OCI-LY1 (cell line): ENCODE data around the gene PFN2.

Experiments used
- H2AFZ ChIP-seq: fragments of 200-600 bp; sonication (generic), shearing (Covaris generic); 2 replicates; pipeline ENCODE4 v1.6.0; 2014; ENCODE audit warnings: antibody characterized with exemption, mild to moderate bottlenecking, low read length
- H3F3A ChIP-seq: fragments of 200-600 bp; sonication (generic), shearing (Covaris generic); 2 replicates; pipeline ENCODE4 v1.6.0; 2014; ENCODE audit warnings: mild to moderate bottlenecking, antibody characterized with exemption, low read length, moderate library complexity; ENCODE audit not compliant: insufficient read depth
- H3K27ac ChIP-seq: fragments of 200-600 bp; sonication (generic); 2 replicates; pipeline ENCODE4 v1.5.1; 2014; ENCODE audit warnings: low read length, mixed run types, mild to moderate bottlenecking, low read depth; ENCODE audit not compliant: poor library complexity, severe bottlenecking
- H3K27me3 ChIP-seq: fragments of 200-600 bp; sonication (generic); 2 replicates; pipeline ENCODE4 v1.6.0; 2014; ENCODE audit warnings: antibody characterized with exemption, mild to moderate bottlenecking, low read length, moderate library complexity; ENCODE audit not compliant: insufficient read depth
- H3K36me3 ChIP-seq: fragments of 200-600 bp; sonication (generic); 2 replicates; pipeline ENCODE4 v1.6.1; 2014; ENCODE audit warnings: mild to moderate bottlenecking, antibody characterized with exemption, low read length, moderate library complexity, mixed read lengths; ENCODE audit not compliant: insufficient read depth
- H3K4me1 ChIP-seq: fragments of 200-600 bp; sonication (generic); 2 replicates; pipeline ENCODE4 v1.5.1; 2014; ENCODE audit warnings: mild to moderate bottlenecking, low read length, moderate library complexity; ENCODE audit not compliant: insufficient read depth, severe bottlenecking
- H3K4me2 ChIP-seq: fragments of 200-600 bp; sonication (generic), shearing (Covaris generic); 2 replicates; pipeline ENCODE4 v1.6.1; 2014; ENCODE audit warnings: low read length
- H3K4me3 ChIP-seq: fragments of 200-600 bp; sonication (generic); 2 replicates; pipeline ENCODE4 v1.5.1; 2014; ENCODE audit warnings: low read length, low read depth, mild to moderate bottlenecking, mixed read lengths; ENCODE audit not compliant: poor library complexity, severe bottlenecking
- H3K79me2 ChIP-seq: fragments of 200-600 bp; shearing (Covaris generic); 2 replicates; pipeline ENCODE4 v1.6.1; 2016; ENCODE audit warnings: mixed run types, low read length, mixed read lengths; ENCODE audit not compliant: insufficient read depth
- H3K9ac ChIP-seq: fragments of 200-600 bp; sonication (generic), shearing (Covaris generic); 2 replicates; pipeline ENCODE4 v1.6.1; 2014; ENCODE audit warnings: mild to moderate bottlenecking, low read length, mixed read lengths
- H3K9me2 ChIP-seq: fragments of 200-600 bp; sonication (generic), shearing (Covaris generic); 2 replicates; pipeline ENCODE4 v1.6.1; 2014; ENCODE audit warnings: low read depth, mild to moderate bottlenecking, low read length, mixed read lengths
- H3K9me3 ChIP-seq: fragments of 200-600 bp; shearing (Covaris generic); 2 replicates; pipeline ENCODE4 v1.6.1; 2014; ENCODE audit warnings: low read length, mixed read lengths
- H4K20me1 ChIP-seq: fragments of 200-600 bp; sonication (generic), shearing (Covaris generic); 2 replicates; pipeline ENCODE4 v1.6.0; 2016; ENCODE audit warnings: mild to moderate bottlenecking, low read length; ENCODE audit not compliant: insufficient read depth
- CTCF ChIP-seq: fragments of 200-600 bp; sonication (generic), shearing (Covaris generic); IDR thresholded peaks from 2 replicates; pipeline ENCODE4 v1.5.1; 2017; ENCODE audit warnings: mild to moderate bottlenecking, antibody characterized with exemption, low read length, moderate library complexity, mixed read lengths
- EZH2 ChIP-seq: fragments of 200-600 bp; sonication (generic), shearing (Covaris generic); IDR thresholded peaks from 2 replicates; pipeline ENCODE4 v1.8.0; 2017; ENCODE audit warnings: borderline replicate concordance, mixed run types, mild to moderate bottlenecking, antibody characterized with exemption, low read length, moderate library complexity, mixed read lengths

PFN2 gene

GRCh38 chr3:149992416-149993058 is 21.8 kb upstream of the PFN2 start:
- Histone ChIP-seq H3K4me1 (no peaks in the 10 kb centered on the region), H3K27me3 (no peaks in the 10 kb centered on the region), H3K4me3 (no peak overlapping the region), H3K9ac (no peak overlapping the region), H3K79me2 (no peaks in the 10 kb centered on the region), H2AFZ (no peak overlapping the region), H3K36me3 (no peaks in the 10 kb centered on the region), H3K27ac (no peak overlapping the region), H4K20me1 (no peaks in the 10 kb centered on the region), H3F3A (no peaks in the 10 kb centered on the region), H3K4me2 (no peak overlapping the region), H3K9me2 (no peaks in the 10 kb centered on the region), H3K9me3 (peaks cover 14% of the 10 kb centered on the region)
- no peak for TF ChIP-seq EZH2
- no peak for TF ChIP-seq CTCF

GRCh38 chr3:149990423-149990948 is 19.8 kb upstream of the PFN2 start:
- H3K4me2 ChIP-seq, result no peak overlapping the region
- H2AFZ ChIP-seq, result no peak overlapping the region
- H3K9me3 ChIP-seq, result peaks cover 10% of the 10 kb centered on the region
- no peaks in the 10 kb centered on the region for H3K36me3 ChIP-seq
- H3K9me2 ChIP-seq, result no peaks in the 10 kb centered on the region
- H3K27ac ChIP-seq, result no peak overlapping the region
- no peak overlapping the region for H3K9ac ChIP-seq
- no peaks in the 10 kb centered on the region for H3K4me1 ChIP-seq
- H3K4me3 ChIP-seq, result no peak overlapping the region
- H3K79me2 ChIP-seq, result no peaks in the 10 kb centered on the region
- no peak for TF ChIP-seq EZH2
- no peak for TF ChIP-seq CTCF
- no peaks in the 10 kb centered on the region for H3F3A ChIP-seq
- no peaks in the 10 kb centered on the region for H3K27me3 ChIP-seq
- no peaks in the 10 kb centered on the region for H4K20me1 ChIP-seq

- Histone ChIP-seq H3K36me3 (no peaks in the 10 kb centered on the region), H3K4me2 (no peak overlapping the region), H3K27ac (no peak overlapping the region), H3K9me2 (no peaks in the 10 kb centered on the region), H3F3A (no peaks in the 10 kb centered on the region), H3K4me1 (no peaks in the 10 kb centered on the region), H3K9ac (no peak overlapping the region), H2AFZ (no peak overlapping the region), H3K4me3 (no peak overlapping the region), H3K79me2 (no peaks in the 10 kb centered on the region), H3K9me3 (no peaks in the 10 kb centered on the region), H4K20me1 (no peaks in the 10 kb centered on the region), H3K27me3 (no peaks in the 10 kb centered on the region)
- TF ChIP-seq EZH2, result no peak
- TF ChIP-seq CTCF, result no peak
These were observed 18.6 kb upstream of the PFN2 start for GRCh38 chr3:149989307-149989706.
